OCI-LY1 (cell line): ENCODE measurements around the gene GID8.

ENCODE experiments used
- H2AFZ ChIP-seq: fragments of 200-600 bp; sonication (generic), shearing (Covaris generic); 2 replicates; pipeline ENCODE4 v1.6.0; 2014; ENCODE audit warnings: antibody characterized with exemption, mild to moderate bottlenecking, low read length
- H3F3A ChIP-seq: fragments of 200-600 bp; sonication (generic), shearing (Covaris generic); 2 replicates; pipeline ENCODE4 v1.6.0; 2014; ENCODE audit warnings: mild to moderate bottlenecking, antibody characterized with exemption, low read length, moderate library complexity; ENCODE audit not compliant: insufficient read depth
- H3K27ac ChIP-seq: fragments of 200-600 bp; sonication (generic); 2 replicates; pipeline ENCODE4 v1.5.1; 2014; ENCODE audit warnings: low read length, mixed run types, mild to moderate bottlenecking, low read depth; ENCODE audit not compliant: poor library complexity, severe bottlenecking
- H3K27me3 ChIP-seq: fragments of 200-600 bp; sonication (generic); 2 replicates; pipeline ENCODE4 v1.6.0; 2014; ENCODE audit warnings: antibody characterized with exemption, mild to moderate bottlenecking, low read length, moderate library complexity; ENCODE audit not compliant: insufficient read depth
- H3K36me3 ChIP-seq: fragments of 200-600 bp; sonication (generic); 2 replicates; pipeline ENCODE4 v1.6.1; 2014; ENCODE audit warnings: mild to moderate bottlenecking, antibody characterized with exemption, low read length, moderate library complexity, mixed read lengths; ENCODE audit not compliant: insufficient read depth
- H3K4me1 ChIP-seq: fragments of 200-600 bp; sonication (generic); 2 replicates; pipeline ENCODE4 v1.5.1; 2014; ENCODE audit warnings: mild to moderate bottlenecking, low read length, moderate library complexity; ENCODE audit not compliant: insufficient read depth, severe bottlenecking
- H3K4me2 ChIP-seq: fragments of 200-600 bp; sonication (generic), shearing (Covaris generic); 2 replicates; pipeline ENCODE4 v1.6.1; 2014; ENCODE audit warnings: low read length
- H3K4me3 ChIP-seq: fragments of 200-600 bp; sonication (generic); 2 replicates; pipeline ENCODE4 v1.5.1; 2014; ENCODE audit warnings: low read length, low read depth, mild to moderate bottlenecking, mixed read lengths; ENCODE audit not compliant: poor library complexity, severe bottlenecking
- H3K79me2 ChIP-seq: fragments of 200-600 bp; shearing (Covaris generic); 2 replicates; pipeline ENCODE4 v1.6.1; 2016; ENCODE audit warnings: mixed run types, low read length, mixed read lengths; ENCODE audit not compliant: insufficient read depth
- H3K9ac ChIP-seq: fragments of 200-600 bp; sonication (generic), shearing (Covaris generic); 2 replicates; pipeline ENCODE4 v1.6.1; 2014; ENCODE audit warnings: mild to moderate bottlenecking, low read length, mixed read lengths
- H3K9me2 ChIP-seq: fragments of 200-600 bp; sonication (generic), shearing (Covaris generic); 2 replicates; pipeline ENCODE4 v1.6.1; 2014; ENCODE audit warnings: low read depth, mild to moderate bottlenecking, low read length, mixed read lengths
- H3K9me3 ChIP-seq: fragments of 200-600 bp; shearing (Covaris generic); 2 replicates; pipeline ENCODE4 v1.6.1; 2014; ENCODE audit warnings: low read length, mixed read lengths
- H4K20me1 ChIP-seq: fragments of 200-600 bp; sonication (generic), shearing (Covaris generic); 2 replicates; pipeline ENCODE4 v1.6.0; 2016; ENCODE audit warnings: mild to moderate bottlenecking, low read length; ENCODE audit not compliant: insufficient read depth
- CTCF ChIP-seq: fragments of 200-600 bp; sonication (generic), shearing (Covaris generic); IDR thresholded peaks from 2 replicates; pipeline ENCODE4 v1.5.1; 2017; ENCODE audit warnings: mild to moderate bottlenecking, antibody characterized with exemption, low read length, moderate library complexity, mixed read lengths
- EZH2 ChIP-seq: fragments of 200-600 bp; sonication (generic), shearing (Covaris generic); IDR thresholded peaks from 2 replicates; pipeline ENCODE4 v1.8.0; 2017; ENCODE audit warnings: borderline replicate concordance, mixed run types, mild to moderate bottlenecking, antibody characterized with exemption, low read length, moderate library complexity, mixed read lengths

GID8 gene

GRCh38 chr20:62961310-62961783 is 23.4 kb downstream of the GID8 start:
- Histone ChIP-seq H3K27ac (no peak overlapping the region), H3K36me3 (peaks cover 34% of the 10 kb centered on the region), H3K79me2 (no peaks in the 10 kb centered on the region), H3K4me2 (no peak overlapping the region), H3K9me3 (no peaks in the 10 kb centered on the region), H3K27me3 (no peaks in the 10 kb centered on the region), H3K9ac (no peak overlapping the region), H4K20me1 (no peaks in the 10 kb centered on the region), H3K4me3 (no peak overlapping the region), H2AFZ (no peak overlapping the region), H3K9me2 (no peaks in the 10 kb centered on the region), H3F3A (no peaks in the 10 kb centered on the region), H3K4me1 (no peaks in the 10 kb centered on the region)
- TF ChIP-seq CTCF (no peak), EZH2 (no peak)

- no peak overlapping the region for H3K4me2 ChIP-seq
- TF ChIP-seq EZH2 = no peak
- no peak for TF ChIP-seq CTCF
- H3K9ac ChIP-seq = no peak overlapping the region
Measured at GRCh38 chr20:62961799-62962198, 23.9 kb downstream of the GID8 start.

GRCh38 chr20:62962221-62962879 is 24.4 kb downstream of the GID8 start:
- no peaks in the 10 kb centered on the region for H3K9me2 ChIP-seq
- H3K27ac ChIP-seq = no peak overlapping the region
- peaks cover 36% of the 10 kb centered on the region for H3K36me3 ChIP-seq
- no peaks in the 10 kb centered on the region for H4K20me1 ChIP-seq
- no peaks in the 10 kb centered on the region for H3K79me2 ChIP-seq
- no peak overlapping the region for H2AFZ ChIP-seq
- H3K4me2 ChIP-seq = no peak overlapping the region
- no peak overlapping the region for H3K9ac ChIP-seq
- H3K4me1 ChIP-seq = no peaks in the 10 kb centered on the region
- no peaks in the 10 kb centered on the region for H3K27me3 ChIP-seq
- H3K9me3 ChIP-seq = no peaks in the 10 kb centered on the region
- H3F3A ChIP-seq = no peaks in the 10 kb centered on the region
- TF ChIP-seq CTCF = no peak
- TF ChIP-seq EZH2 = no peak
- H3K4me3 ChIP-seq = no peak overlapping the region

More at GRCh38 chr20:62961799-62962198, 23.9 kb downstream of the GID8 start:
- Histone ChIP-seq H3K36me3 (peaks cover 38% of the 10 kb centered on the region), H2AFZ (no peak overlapping the region), H3K4me3 (no peak overlapping the region), H3K79me2 (no peaks in the 10 kb centered on the region), H4K20me1 (no peaks in the 10 kb centered on the region), H3K27ac (no peak overlapping the region), H3K9me2 (no peaks in the 10 kb centered on the region), H3K9me3 (no peaks in the 10 kb centered on the region), H3K27me3 (no peaks in the 10 kb centered on the region), H3F3A (no peaks in the 10 kb centered on the region), H3K4me1 (no peaks in the 10 kb centered on the region)
